ENCODE results near the gene PCDH9. TPM values are rescaled to one million over a fixed set of nuclear protein-coding genes. Genes with fewer than 3 reads are reported as not detected.

Gene PCDH9
- total RNA-seq, 1 experiment from 2014 or later, result 5.8 TPM

DNA sequence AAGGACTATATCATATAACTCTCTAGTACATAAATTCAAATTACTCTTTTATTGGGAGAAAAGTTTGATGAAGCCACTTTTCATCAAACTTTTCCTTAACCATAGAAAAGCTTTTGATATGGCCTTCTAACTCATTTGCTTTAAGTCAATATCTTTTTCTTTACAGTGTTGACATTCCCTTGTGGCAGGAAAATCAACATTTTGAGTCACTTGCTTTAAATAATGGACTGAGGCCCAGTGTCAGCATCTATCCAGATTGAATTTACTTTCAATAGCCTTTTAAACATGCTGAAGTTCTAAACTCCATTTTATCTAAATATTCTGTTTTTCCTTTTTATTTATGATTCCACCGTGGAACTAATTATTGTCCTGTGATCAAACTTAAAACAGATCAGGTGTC lies 62.7 kb downstream of the PCDH9 start:
- no peak overlapping the region for H3K27ac ChIP-seq (ENCODE audit: low read depth, low read length, poor library complexity, severe bottlenecking)
- no peaks in the 10 kb centered on the region for H3K27me3 ChIP-seq (replicated peaks; ENCODE audit: insufficient read depth, low read depth, low read length, poor library complexity)
- POLR2A ChIA-PET (ENCODE audit: low non-redundant PET), result no interaction called here
- H3K36me3 ChIP-seq (ENCODE audit: insufficient read depth, low read length, poor library complexity, severe bottlenecking), result no peaks in the 10 kb centered on the region
- H3K4me3 ChIP-seq (ENCODE audit: low read depth, low read length, poor library complexity, severe bottlenecking), result no peak overlapping the region
- intact Hi-C loops (cut with micrococcal nuclease; ENCODE audit: unreplicated experiment), result no loop called here
- H3K9me3 ChIP-seq (ENCODE audit: low read depth, low read length, poor library complexity, severe bottlenecking), result no peaks in the 10 kb centered on the region
- TF ChIP-seq EZH2 (IDR thresholded peaks at IDR 0.05; ENCODE audit: borderline replicate concordance, low read depth, low read length, poor library complexity, severe bottlenecking), result no peak
- TF ChIP-seq, protein P1, sequence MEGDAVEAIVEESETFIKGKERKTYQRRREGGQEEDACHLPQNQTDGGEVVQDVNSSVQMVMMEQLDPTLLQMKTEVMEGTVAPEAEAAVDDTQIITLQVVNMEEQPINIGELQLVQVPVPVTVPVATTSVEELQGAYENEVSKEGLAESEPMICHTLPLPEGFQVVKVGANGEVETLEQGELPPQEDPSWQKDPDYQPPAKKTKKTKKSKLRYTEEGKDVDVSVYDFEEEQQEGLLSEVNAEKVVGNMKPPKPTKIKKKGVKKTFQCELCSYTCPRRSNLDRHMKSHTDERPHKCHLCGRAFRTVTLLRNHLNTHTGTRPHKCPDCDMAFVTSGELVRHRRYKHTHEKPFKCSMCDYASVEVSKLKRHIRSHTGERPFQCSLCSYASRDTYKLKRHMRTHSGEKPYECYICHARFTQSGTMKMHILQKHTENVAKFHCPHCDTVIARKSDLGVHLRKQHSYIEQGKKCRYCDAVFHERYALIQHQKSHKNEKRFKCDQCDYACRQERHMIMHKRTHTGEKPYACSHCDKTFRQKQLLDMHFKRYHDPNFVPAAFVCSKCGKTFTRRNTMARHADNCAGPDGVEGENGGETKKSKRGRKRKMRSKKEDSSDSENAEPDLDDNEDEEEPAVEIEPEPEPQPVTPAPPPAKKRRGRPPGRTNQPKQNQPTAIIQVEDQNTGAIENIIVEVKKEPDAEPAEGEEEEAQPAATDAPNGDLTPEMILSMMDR (conservative IDR thresholded peaks at IDR 0.05; ENCODE audit: low read depth, low read length), result no peak
- H3K4me1 ChIP-seq (ENCODE audit: insufficient read depth, low read length, poor library complexity, severe bottlenecking), result no peaks in the 10 kb centered on the region
- CTCF ChIA-PET, result no interaction called here
- BruUV-seq (replicated peaks), result no TSS peak
- DNase-seq (ENCODE audit: low spot score), result no peak

DNA sequence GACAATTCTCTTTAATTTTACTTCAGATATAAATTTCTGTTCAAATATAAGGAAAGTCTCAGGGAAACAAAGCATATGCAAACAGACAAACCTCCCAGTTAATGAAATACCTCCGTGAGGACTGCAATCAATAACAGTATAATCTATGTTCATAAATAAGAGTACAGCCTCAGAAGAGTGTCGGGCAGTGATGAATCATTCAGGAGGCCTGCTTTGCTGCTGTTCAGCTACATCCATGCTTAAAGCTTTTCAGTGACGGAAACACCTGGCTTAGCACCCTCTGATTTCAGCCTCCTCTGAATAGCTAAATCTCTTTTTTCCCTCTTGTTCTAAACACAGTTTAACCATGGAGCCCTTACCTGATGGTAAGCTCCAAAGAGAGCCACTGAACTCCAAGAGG lies 69.0 kb downstream of the PCDH9 start:
- no peaks in the 10 kb centered on the region for H3K9me3 ChIP-seq (ENCODE audit: low read depth, low read length, poor library complexity, severe bottlenecking)
- no TSS peak for BruUV-seq (replicated peaks)
- ChIA-PET CTCF (no interaction called here), POLR2A (ENCODE audit: low non-redundant PET) (no interaction called here)
- no peak overlapping the region for H3K27ac ChIP-seq (ENCODE audit: low read depth, low read length, poor library complexity, severe bottlenecking)
- TF ChIP-seq, protein P1 (conservative IDR thresholded peaks at IDR 0.05; ENCODE audit: low read depth, low read length), result no peak
- no peak for TF ChIP-seq EZH2 (IDR thresholded peaks at IDR 0.05; ENCODE audit: borderline replicate concordance, low read depth, low read length, poor library complexity, severe bottlenecking)
- no peaks in the 10 kb centered on the region for H3K27me3 ChIP-seq (replicated peaks; ENCODE audit: insufficient read depth, low read depth, low read length, poor library complexity)
- DNase-seq (ENCODE audit: low spot score), result no peak
- no peaks in the 10 kb centered on the region for H3K36me3 ChIP-seq (ENCODE audit: insufficient read depth, low read length, poor library complexity, severe bottlenecking)
- no peak overlapping the region for H3K4me3 ChIP-seq (ENCODE audit: low read depth, low read length, poor library complexity, severe bottlenecking)
- intact Hi-C loops (cut with micrococcal nuclease; ENCODE audit: unreplicated experiment), result no loop called here
- no peaks in the 10 kb centered on the region for H3K4me1 ChIP-seq (ENCODE audit: insufficient read depth, low read length, poor library complexity, severe bottlenecking)

DNA sequence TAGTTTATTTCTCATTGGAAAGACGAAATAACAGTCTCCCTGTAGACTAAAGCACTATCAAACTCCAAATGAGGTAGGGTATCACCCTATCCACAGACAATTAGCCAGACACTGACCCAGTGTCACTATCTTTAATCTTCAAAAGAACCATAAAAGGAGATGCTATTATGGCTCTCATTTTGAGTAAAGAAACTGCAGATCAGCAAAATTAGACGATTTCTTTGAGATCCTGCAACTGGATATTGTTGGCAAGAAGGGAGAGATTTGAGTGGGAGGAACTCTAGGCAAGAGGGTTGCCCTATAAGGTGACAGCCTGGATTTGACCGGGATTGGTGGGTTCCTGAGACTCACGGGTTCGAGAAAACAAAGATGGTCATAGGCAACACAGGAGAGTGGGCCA lies 71.2 kb downstream of the PCDH9 start:
- Histone ChIP-seq H3K27me3 (replicated peaks; ENCODE audit: insufficient read depth, low read depth, low read length, poor library complexity) (no peaks in the 10 kb centered on the region), H3K9me3 (ENCODE audit: low read depth, low read length, poor library complexity, severe bottlenecking) (no peaks in the 10 kb centered on the region), H3K27ac (ENCODE audit: low read depth, low read length, poor library complexity, severe bottlenecking) (no peak overlapping the region), H3K36me3 (ENCODE audit: insufficient read depth, low read length, poor library complexity, severe bottlenecking) (no peaks in the 10 kb centered on the region), H3K4me3 (ENCODE audit: low read depth, low read length, poor library complexity, severe bottlenecking) (no peak overlapping the region), H3K4me1 (ENCODE audit: insufficient read depth, low read length, poor library complexity, severe bottlenecking) (no peaks in the 10 kb centered on the region)
- ChIA-PET POLR2A (ENCODE audit: low non-redundant PET) (interaction anchor here (0.8 kb wide), 1 partner anchor 345 kb away, joined by 3 read pairs; no protein-coding TSS in a partner anchor), CTCF (no interaction called here)
- no TSS peak for BruUV-seq (replicated peaks)
- no peak for TF ChIP-seq EZH2 (IDR thresholded peaks at IDR 0.05; ENCODE audit: borderline replicate concordance, low read depth, low read length, poor library complexity, severe bottlenecking)
- TF ChIP-seq, protein P1 (conservative IDR thresholded peaks at IDR 0.05; ENCODE audit: low read depth, low read length), result no peak
- intact Hi-C loops (cut with micrococcal nuclease; ENCODE audit: unreplicated experiment), result no loop called here
- no peak for DNase-seq (ENCODE audit: low spot score)

Measured in A673 (cell line).